Measurements from ENCODE around the gene MYO10.
"Not testable (repeated sequence)": the region's sequence is repeated elsewhere in the genome, so short reads cannot be mapped to it uniquely, and the experiment has no call there.

Gene MYO10

DNA sequence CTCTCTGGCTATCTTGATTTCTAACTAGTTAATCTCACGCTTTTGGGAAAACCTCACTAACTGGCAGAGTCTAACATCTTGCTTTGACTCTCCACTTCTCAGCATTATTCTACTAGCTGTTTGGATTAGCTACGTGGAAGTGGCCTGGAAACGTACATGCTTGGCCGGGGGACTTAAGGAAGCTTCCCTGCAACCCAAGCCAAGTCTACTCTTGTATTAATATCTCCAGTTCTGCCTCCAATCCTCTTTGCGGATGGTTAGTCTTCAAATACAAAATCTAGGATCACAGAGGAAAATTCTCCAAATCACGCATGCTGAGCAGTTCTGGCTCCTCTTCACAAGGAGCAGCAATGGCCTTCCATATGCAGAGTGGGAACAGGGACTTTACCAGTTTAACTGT is 267.5 kb downstream of the MYO10 start:
- no peak for DNase-seq (ENCODE audit: low read depth)

DNA sequence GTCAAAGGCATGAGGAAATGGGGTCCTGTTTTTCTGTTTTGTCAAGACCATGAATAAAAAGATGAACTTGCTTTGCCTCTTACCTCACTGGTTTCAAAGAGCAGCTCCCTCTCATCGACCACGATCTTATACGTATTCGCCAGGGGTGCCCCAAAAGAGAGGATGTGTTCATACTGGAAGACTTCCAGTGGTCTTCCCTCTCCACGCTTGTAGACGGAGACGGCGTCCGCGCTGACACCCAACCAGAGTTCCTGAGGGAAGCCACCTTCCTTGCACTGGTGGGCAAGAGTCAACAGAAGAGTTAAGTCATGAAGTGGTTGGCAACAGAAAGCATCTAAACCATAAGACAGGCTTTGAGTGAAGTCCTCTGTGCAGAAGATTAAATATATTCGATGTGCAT is 267.9 kb downstream of the MYO10 start:
- no peak for DNase-seq (ENCODE audit: low read depth)

DNA sequence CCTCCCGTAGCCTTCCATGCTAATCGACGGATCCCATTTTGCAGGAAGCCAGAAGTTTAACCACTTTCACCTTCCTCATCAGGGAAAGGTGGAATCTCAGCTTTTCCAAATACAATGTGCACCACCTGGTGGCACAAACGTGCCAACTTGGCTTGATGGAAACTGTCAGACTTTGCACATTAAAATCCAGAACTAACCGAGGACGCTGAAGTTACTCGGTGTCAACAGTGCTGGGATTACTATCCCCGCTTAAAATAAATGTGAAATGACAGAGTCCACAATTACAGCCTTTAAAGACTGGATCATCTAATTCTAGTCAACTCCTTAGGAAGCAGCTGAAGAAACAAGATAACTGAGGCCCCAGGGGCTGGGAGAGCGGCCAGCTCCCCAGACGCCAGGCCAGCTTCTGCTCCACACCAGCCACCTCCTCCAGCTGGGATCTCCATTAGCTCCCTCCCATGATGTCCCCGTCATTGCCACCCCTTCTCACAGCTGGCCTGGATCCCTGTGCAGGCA is 269.1 kb downstream of the MYO10 start:
- DNase-seq (ENCODE audit: low read depth) = no peak

- no peak for DNase-seq (ENCODE audit: low read depth)
Measured at GRCh38 chr5:16666130-16666882, 269.8 kb downstream of the MYO10 start.

GRCh38 chr5:16665601-16666000 is 270.5 kb downstream of the MYO10 start:
- DNase-seq (ENCODE audit: low read depth) = no peak

DNA sequence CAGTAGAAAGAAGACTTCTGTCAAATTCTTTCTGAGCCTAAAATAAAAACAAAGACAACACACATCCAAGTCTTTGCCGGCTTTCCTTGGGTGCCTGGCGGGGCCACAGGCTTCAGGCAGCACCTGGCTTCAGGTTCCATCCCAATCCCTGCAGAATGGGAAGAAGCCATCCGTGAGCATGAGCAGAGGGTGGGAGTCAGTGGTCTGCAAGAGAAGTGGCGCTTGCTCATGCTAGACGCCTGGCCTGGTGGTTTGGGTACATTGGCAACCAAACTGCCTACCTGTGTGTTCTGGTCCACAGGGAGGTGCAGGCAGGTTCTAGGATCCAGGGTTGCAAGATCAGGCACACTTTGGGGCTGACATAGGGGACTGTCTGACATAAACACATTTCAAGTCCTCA is 271.7 kb downstream of the MYO10 start:
- DNase-seq (ENCODE audit: low read depth) = no peak

DNA sequence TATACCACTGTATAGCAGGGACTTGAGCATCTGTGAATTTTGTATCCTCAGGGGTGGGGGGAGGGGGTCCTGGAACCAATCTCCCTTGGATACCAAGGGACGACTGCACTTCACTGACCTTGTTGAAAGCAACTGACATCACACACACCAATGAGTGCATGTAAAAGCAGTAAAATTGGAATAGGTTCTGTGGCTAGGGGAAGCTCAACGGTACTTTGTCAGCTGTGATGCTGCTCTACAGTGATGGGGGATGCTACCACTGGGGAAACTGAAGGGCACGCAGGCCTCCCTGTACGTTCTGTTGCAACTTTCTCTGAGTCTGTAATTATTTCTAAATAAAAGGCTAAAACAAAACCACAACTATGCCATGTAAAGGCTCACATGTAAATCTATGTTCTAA is 272.2 kb downstream of the MYO10 start:
- DNase-seq (ENCODE audit: low read depth) = no peak

DNA sequence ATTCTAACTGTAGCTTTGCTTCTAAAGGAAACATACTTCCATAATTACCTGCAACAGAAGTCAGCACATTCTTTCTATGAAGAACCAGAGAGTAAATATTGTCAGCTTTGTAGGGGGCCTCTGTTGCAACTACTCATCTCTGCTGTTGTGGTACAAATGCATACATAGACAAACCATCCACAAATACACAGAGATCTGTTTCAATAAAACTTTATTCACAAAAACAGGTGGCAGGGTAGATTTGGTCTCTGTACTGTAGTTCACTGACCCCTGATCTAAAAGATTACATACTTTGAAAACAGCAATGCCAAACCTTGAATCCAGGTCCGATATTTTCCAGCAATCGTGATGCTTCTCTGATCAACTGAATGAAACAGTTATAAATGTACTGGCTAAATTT is 274.4 kb downstream of the MYO10 start:
- DNase-seq (ENCODE audit: low read depth) = no peak

GRCh38 chr5:16660982-16661381 is 275.1 kb downstream of the MYO10 start:
- no peak for DNase-seq (ENCODE audit: low read depth)

GRCh38 chr5:16659536-16659935 is 276.6 kb downstream of the MYO10 start:
- no peak for DNase-seq (ENCODE audit: low read depth)

DNA sequence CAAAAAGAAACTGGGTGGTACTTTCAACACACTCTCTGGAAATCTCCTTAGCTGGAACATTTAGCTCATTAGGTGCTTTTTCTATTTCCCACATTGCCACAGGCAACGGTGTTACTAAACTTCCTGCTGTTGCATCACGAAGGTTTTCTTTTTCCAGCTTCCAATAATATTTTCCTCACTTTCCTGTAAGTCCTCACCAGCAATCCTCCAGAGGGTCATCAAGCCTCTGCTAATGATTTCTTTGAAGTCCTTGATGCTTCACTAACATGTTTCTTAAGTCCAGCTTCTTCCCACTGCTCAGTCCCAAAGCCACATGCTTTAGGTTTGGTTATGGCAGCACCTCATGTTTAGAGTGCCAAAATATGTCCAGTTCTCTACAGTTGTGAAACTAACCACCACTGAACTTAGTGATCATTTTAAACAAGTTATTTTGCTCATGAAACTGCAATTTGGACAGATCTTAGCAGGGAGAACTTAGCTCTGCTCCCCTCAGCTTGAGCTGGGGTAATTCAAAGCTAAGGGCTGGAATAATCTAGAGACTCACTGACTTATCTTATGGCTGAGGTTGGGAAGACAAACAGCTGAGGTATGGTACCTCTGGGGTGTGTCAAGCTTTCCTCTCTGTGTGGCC is 279.4 kb downstream of the MYO10 start:
- no peak for DNase-seq (ENCODE audit: low read depth)

GRCh38 chr5:16654647-16655334 is 281.3 kb downstream of the MYO10 start:
- DNase-seq (ENCODE audit: low read depth) = no peak

DNA sequence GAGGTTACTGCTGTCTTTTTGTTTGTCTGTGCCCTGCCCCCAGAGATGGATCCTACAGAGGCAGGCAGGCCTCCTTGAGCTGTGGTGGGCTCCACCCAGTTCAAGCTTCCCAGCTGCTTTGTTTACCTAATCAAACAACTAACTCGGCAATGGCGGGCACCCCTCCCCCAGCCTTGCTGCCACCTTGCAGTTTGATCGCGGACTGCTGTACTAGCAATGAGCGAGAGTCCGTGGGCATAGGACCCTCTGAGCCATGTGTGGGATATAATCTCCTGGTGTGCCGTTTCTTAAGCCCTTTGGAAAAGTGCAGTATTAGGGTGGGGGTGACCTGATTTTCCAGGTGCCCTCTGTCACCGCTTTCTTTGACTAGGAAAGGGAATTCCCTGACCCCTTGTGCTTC is 287.3 kb downstream of the MYO10 start:
- DNase-seq (ENCODE audit: low read depth) = not testable (repeated sequence)

GRCh38 chr5:16644301-16644889 is 291.7 kb downstream of the MYO10 start:
- no peak for DNase-seq (ENCODE audit: low read depth)

DNA sequence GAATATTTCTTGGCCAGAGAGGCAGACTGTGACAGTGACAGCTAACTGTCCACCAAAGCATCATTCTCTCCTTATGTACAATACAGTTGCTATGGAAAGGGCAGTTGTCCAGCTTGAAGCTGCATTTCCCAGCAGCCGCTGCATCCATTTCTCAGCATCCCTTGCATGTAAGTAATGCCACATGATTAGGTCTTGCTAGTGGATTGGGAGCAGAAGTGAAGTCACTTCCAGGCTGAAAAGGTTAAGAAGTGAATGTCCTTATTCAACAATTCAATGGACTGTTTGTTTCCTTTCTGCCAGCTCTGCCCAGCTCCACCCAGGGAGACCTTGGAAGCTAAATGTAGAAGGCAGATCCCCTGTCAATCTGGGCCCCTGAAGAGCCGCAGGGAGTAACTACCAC is 293.2 kb downstream of the MYO10 start:
- no peak for DNase-seq (ENCODE audit: low read depth)

DNA sequence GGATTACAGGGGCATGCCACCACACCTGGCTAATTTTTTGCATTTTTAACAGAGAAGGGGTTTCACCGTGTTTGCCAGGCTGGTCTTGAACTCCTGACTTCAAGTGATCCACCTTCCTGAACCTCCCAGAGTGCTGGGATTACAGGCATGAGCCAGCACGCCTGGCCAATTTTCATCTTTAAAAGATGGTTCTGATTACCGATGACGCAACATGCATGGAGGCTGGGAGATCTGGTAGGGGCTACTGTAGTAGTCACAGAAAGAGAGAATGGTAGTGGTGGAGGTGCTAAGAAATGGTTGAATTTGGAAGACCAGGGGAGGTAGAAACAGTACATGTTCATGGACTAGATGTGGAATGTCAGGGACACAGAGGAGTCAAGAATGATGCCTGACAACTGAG is 296.9 kb downstream of the MYO10 start:
- DNase-seq (ENCODE audit: low read depth) = no peak

GRCh38 chr5:16628376-16628775 is 307.7 kb downstream of the MYO10 start:
- no peak for DNase-seq (ENCODE audit: low read depth)

DNA sequence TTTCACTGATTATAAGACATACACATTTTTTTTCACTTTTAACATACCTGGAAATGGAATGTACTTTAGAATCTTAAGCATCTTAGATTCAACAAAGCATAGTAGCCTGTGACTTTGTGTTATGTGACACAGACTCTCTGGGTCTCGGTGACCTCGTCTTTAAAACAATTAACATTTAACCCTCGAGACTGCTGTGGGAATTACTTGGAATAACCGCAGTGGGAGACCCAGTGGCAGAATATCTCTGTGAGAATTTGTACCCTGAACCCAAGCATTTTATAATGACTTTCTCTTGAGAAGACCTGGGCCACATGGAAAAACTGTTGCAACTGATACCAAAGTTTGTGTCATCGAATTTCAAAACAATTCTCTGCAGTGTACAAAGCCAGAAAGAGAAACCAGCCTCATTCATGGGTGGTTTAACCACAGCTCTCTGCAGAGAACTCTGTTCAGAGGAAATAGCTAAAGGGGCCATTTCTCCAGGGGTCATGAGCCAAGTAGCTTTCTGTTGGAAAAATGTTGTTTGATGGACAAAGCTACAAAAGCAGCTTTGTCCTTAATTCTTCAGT is 309.3 kb downstream of the MYO10 start:
- DNase-seq (ENCODE audit: low read depth) = no peak

GRCh38 chr5:16625096-16625495 is 311.0 kb downstream of the MYO10 start:
- no peak for DNase-seq (ENCODE audit: low read depth)

DNA sequence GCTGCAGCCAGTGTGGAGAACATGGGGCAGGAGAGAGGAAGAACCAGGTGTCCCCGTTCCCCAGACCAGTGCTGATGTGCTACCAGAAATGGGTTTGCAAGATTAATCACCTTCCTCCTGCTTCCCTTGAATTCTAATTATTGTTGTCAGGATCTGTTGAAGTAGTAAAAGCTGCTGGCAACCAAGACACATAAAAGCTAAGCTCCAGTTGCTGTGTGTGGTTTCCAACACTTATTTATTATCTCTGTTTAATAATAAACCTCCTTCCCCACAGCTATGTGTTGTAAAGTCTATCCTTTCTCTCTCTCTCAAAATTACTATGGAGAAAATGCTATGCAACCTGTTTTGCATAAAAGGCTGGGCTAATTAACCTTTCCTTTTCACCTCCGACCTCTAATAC is 317.0 kb downstream of the MYO10 start:
- no peak for DNase-seq (ENCODE audit: low read depth)

- no peak for DNase-seq (ENCODE audit: low read depth)
Measured at GRCh38 chr5:16618138-16618897, 317.8 kb downstream of the MYO10 start.
